Measurements from ENCODE around the gene STAT2. TPM values are rescaled to one million over a fixed set of nuclear protein-coding genes. Genes with fewer than 3 reads are reported as not detected.
"Not testable (repeated sequence)": the region's sequence is repeated elsewhere in the genome, so short reads cannot be mapped to it uniquely, and the experiment has no call there.

STAT2 gene
- total RNA-seq (100 to 1,000 TPM in 4 of 5 donors, 10 to 100 TPM in 1; 82.6 to 245 (median 104) TPM), polyA plus RNA-seq (10 to 100 TPM; 22.6 to 29.6 (median 28.3) TPM)
- long read RNA-seq, donor 1, partial matches to known transcripts = 33 of 33 reads
- long read RNA-seq, donor 1, other reads (novel, unspliced or antisense) = 0 of 33 reads
- long read RNA-seq, donor 2, partial matches to known transcripts = 0 of 3 reads
- long read RNA-seq, donor 2, other reads (novel, unspliced or antisense) = 0 of 3 reads
- long read RNA-seq, donor 3 = 0 reads
- long read RNA-seq, donor 4 = 0 reads
- long read RNA-seq, donor 5, partial matches to known transcripts = 0 of 1 reads
- long read RNA-seq, donor 5, other reads (novel, unspliced or antisense) = 0 of 1 reads
- long read RNA-seq, donor 6, partial matches to known transcripts = 12 of 14 reads
- long read RNA-seq, donor 6, other reads (novel, unspliced or antisense) = 0 of 14 reads
- long read RNA-seq, donor 7, partial matches to known transcripts = 0 of 1 reads
- long read RNA-seq, donor 7, other reads (novel, unspliced or antisense) = 0 of 1 reads
- long read RNA-seq, donor 8, partial matches to known transcripts = 0 of 1 reads
- long read RNA-seq, donor 8, other reads (novel, unspliced or antisense) = 0 of 1 reads
- long read RNA-seq, donor 9 = 0 reads
- long read RNA-seq, donor 10 = 0 reads

DNA sequence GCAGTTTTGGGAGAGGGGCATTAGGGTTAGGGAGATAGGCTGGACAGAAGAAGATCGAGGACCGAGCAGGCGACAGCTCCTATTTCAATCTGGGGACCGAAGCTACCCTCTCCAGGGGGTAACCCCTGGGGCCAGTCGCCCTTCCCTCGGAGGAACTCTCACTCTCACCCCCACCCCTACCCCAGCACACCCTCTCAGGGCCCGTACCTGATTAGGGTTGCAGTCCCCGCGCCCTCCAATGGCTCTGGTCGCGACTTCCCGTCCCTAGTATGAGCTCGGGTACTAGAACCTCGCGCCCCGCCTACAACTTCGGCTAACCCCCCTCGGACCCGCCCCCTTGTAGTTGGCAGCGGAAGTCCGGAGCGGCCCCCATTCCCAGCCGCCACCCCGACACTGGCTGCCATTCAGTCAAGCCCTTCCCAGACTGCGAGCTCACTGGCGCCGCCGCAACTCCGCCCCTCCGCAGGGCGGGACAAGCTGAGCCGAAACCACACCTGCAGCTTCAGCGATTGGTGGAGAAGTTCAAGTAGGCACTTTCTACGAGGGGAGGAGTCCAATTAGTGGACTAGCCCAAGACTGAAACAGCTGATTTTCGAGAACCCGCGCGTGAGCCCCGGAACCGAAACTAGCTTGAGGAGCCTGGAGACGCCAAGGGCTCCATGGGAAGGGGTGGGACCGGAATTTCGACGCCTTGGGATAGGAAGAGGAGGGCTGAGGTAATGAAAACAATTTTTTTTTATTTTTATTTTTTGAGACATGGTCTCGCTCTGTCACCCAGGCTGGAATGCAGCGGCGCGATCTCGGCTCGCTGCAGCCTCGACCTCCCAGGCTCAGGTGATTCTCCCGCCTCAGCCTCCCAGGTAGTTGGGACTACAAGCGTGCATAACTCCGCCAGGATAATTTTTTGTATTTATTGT, at the start of gene STAT2:
STAT2 (minus strand) TSS at position 257 of the 917 bp plus-strand sequence. CDS start 3,536 bp downstream, outside the sequence.
- intact Hi-C loops (cut with DNase I; ENCODE audit: low total_unique reads) = loop anchor here (10.0 kb wide), 1 partner anchor 95 kb away; the partner anchor contains the start of gene MIP
- Histone ChIP-seq H3K9me3 (no peaks in the 10 kb centered on the region), H3K27ac (peak within 1 kb of the TSS; percentile 88 to 96 (median 95)), H3K27me3 (no peaks in the 10 kb centered on the region), H3K36me3 (peaks cover 14 to 21% (median 16%) of the 10 kb centered on the region in 4 donors), H3K4me3 (peak within 1 kb of the TSS; percentile 69 to 76 (median 72)), H3K4me1 (peaks cover 12 to 32% (median 20%) of the 10 kb centered on the region in 4 donors)
- WGBS, 5 donors = 0 to 1% (median 0%) methylated on average over 27 to 54 of the region's 54 CpGs
- DNase-seq = peak; percentile 99 to 100
- TF ChIP-seq EP300 (IDR thresholded peaks at IDR 0.05) (no peak), POLR2A (IDR thresholded peaks at IDR 0.05) (peak in 2 of 4 donors; percentile 58 to 59), POLR2AphosphoS5 (IDR thresholded peaks at IDR 0.05) (peak; percentile 80 to 95 (median 81)), CTCF (IDR thresholded peaks at IDR 0.05) (peak in 1 of 7 experiments; percentile 27)

DNA sequence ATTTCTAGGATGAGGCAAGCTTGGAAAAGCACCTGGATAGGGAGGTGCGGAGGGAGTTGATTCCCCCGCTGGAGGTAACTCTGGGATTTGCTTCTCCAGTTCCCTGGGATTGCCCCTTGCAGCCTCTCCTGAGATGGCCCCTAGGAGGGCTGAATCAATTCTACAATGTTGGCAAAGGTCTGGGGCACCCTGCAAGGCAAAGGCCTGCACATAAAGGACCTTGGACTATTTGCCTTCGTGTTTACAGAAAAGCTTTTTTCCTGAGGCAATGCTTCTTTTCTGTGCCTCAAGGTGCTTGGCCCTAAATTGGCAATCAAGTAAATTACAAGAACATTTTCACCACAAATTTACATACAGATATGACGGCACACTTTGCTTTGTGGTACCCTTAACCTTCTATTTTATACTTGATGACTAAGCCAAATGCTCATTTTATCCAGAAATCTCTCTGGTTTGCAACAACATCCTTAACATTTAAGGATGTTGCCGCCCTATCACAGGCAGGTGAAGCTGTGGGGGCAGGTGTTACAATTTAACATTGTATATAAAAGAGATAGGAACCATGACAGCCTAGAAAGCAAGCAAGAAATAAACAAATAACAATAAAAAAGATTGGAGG, 49.0 kb upstream of the STAT2 start:
- H3K27ac ChIP-seq = no peak overlapping the region
- intact Hi-C loops (cut with DNase I; ENCODE audit: low total_unique reads) = no loop called here
- no peak for TF ChIP-seq POLR2AphosphoS5 (IDR thresholded peaks at IDR 0.05)
- no peak for TF ChIP-seq POLR2A (IDR thresholded peaks at IDR 0.05)
- no peak for TF ChIP-seq CTCF (IDR thresholded peaks at IDR 0.05)
- TF ChIP-seq EP300 (IDR thresholded peaks at IDR 0.05) = no peak
- H3K27me3 ChIP-seq = no peaks in the 10 kb centered on the region
- no peak overlapping the region for H3K4me3 ChIP-seq
- H3K36me3 ChIP-seq = no peaks in the 10 kb centered on the region
- 81 to 89% (median 85%) methylated on average over 5 of the region's 5 CpGs for WGBS, 5 donors
- no peaks in the 10 kb centered on the region for H3K9me3 ChIP-seq
- no peak for DNase-seq
- no peaks in the 10 kb centered on the region for H3K4me1 ChIP-seq

- H3K27ac ChIP-seq; H3K9me3 ChIP-seq; H3K27me3 ChIP-seq; intact Hi-C loops (cut with DNase I; ENCODE audit: low total_unique reads); H3K4me1 ChIP-seq; DNase-seq; H3K4me3 ChIP-seq; H3K36me3 ChIP-seq: not testable (repeated sequence)
- WGBS, 5 donors = 66 to 94% (median 88%) methylated on average over 3 of the region's 3 CpGs
These were observed 44.3 kb upstream of the STAT2 start for GRCh38 chr12:56404227-56404626.

- DNase-seq; H3K4me3 ChIP-seq; H3K27me3 ChIP-seq; intact Hi-C loops (cut with DNase I; ENCODE audit: low total_unique reads); H3K36me3 ChIP-seq; H3K27ac ChIP-seq; H3K4me1 ChIP-seq: not testable (repeated sequence)
- H3K9me3 ChIP-seq = peaks cover 0 to 16% (median 12%) of the 10 kb centered on the region in 4 donors
These were observed 41.7 kb upstream of the STAT2 start for GRCh38 chr12:56401612-56402011.

DNA sequence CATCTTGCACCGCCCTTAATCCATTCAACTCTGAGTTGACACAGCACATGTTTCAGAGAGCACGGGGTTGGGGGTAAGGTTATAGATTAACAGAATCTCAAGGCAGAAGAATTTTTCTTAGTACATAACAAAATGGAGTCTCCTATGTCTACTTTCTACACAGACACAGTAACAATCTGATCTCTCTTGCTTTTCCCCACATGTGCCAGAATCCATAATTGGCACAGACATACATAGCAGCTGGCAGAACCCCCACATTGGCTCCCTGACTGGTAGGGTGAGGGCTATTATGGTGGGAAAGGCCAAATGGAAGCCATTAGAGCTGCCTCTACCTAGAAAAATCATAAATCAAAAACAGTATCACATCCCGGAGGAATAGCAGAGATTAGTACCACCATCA, 41.2 kb upstream of the STAT2 start:
- WGBS, 5 donors = 72 to 100% (median 93%) methylated on average over 1 to 2 of the region's 3 CpGs
- DNase-seq; H3K27ac ChIP-seq; H3K4me1 ChIP-seq; H3K36me3 ChIP-seq; intact Hi-C loops (cut with DNase I; ENCODE audit: low total_unique reads); H3K4me3 ChIP-seq; H3K27me3 ChIP-seq: not testable (repeated sequence)
- H3K9me3 ChIP-seq = peaks cover 0 to 16% (median 12%) of the 10 kb centered on the region in 4 donors

DNA sequence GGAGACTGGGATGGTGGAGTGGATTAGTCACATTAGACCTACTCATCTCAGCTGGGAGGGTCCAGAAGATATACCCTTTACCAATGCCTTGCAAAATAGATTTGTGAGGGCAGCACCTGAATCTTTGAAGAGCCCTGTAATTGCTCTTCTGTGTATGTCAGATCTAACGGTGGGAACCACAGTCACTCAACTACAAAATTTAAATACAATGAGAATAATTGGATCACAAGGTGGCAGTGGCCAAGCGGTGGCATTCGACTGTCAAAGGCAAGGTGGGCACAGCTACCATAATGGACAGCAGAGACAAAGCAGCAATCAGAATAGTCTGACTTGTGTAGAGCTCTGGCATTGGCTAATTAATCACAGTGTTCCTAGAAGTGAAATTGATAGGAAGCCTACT, 39.6 kb upstream of the STAT2 start:
- H3K27ac ChIP-seq; intact Hi-C loops (cut with DNase I; ENCODE audit: low total_unique reads); DNase-seq; H3K36me3 ChIP-seq; H3K4me1 ChIP-seq; H3K27me3 ChIP-seq; H3K4me3 ChIP-seq: not testable (repeated sequence)
- WGBS, 5 donors = 93 to 96% (median 95%) methylated on average over 3 of the region's 3 CpGs
- H3K9me3 ChIP-seq = peaks cover 0 to 16% (median 12%) of the 10 kb centered on the region in 4 donors

Data from stomach (tissue), 19 donors.